HEK293 (cell line): Measurements from ENCODE around the gene OVOL1.

Experiments used
- KLF7 ChIP-seq: fragments of 450-650 bp; formaldehyde crosslinking; IDR thresholded peaks from 2 replicates; pipeline ENCODE4 v1.5.1; 2016; ENCODE audit warnings: missing biosample characterization, missing genetic modification characterization, borderline replicate concordance
- ZBTB21 ChIP-seq: fragments of 450-650 bp; formaldehyde crosslinking; IDR thresholded peaks from 2 replicates; pipeline ENCODE4 v1.5.1; 2017; ENCODE audit warnings: missing biosample characterization, missing genetic modification characterization
- ZNF214 ChIP-seq: fragments of 450-650 bp; formaldehyde crosslinking; IDR thresholded peaks from 2 replicates; pipeline ENCODE4 v1.5.1; 2017; ENCODE audit warnings: missing biosample characterization, mild to moderate bottlenecking, missing genetic modification characterization, borderline replicate concordance
- ZNF24 ChIP-seq: fragments of 450-650 bp; formaldehyde crosslinking; IDR thresholded peaks from 2 replicates; pipeline ENCODE4 v1.5.1; 2016; ENCODE audit warnings: missing biosample characterization, missing genetic modification characterization
- ZNF501 ChIP-seq: fragments of 450-650 bp; formaldehyde crosslinking; IDR thresholded peaks from 2 replicates; pipeline ENCODE4 v1.5.1; 2016; ENCODE audit warnings: missing biosample characterization, missing genetic modification characterization
- ZNF677 ChIP-seq: fragments of 450-650 bp; IDR thresholded peaks from 2 replicates; pipeline ENCODE4 v1.5.0; 2018; ENCODE audit warnings: missing biosample characterization, mild to moderate bottlenecking, missing genetic modification characterization, moderate library complexity
- TF ChIP-seq, protein P1 (sequence below): fragments of 450-650 bp; formaldehyde crosslinking; IDR thresholded peaks from 2 replicates; pipeline ENCODE4 v1.5.1; 2016; ENCODE audit warnings: missing biosample characterization, missing genetic modification characterization
- TF ChIP-seq, protein P2 (sequence below): fragments of 450-650 bp; formaldehyde crosslinking; conservative IDR thresholded peaks from 2 replicates; pipeline ENCODE4 v1.5.1; 2016; ENCODE audit warnings: low read depth, missing biosample characterization, missing genetic modification characterization

DNA sequence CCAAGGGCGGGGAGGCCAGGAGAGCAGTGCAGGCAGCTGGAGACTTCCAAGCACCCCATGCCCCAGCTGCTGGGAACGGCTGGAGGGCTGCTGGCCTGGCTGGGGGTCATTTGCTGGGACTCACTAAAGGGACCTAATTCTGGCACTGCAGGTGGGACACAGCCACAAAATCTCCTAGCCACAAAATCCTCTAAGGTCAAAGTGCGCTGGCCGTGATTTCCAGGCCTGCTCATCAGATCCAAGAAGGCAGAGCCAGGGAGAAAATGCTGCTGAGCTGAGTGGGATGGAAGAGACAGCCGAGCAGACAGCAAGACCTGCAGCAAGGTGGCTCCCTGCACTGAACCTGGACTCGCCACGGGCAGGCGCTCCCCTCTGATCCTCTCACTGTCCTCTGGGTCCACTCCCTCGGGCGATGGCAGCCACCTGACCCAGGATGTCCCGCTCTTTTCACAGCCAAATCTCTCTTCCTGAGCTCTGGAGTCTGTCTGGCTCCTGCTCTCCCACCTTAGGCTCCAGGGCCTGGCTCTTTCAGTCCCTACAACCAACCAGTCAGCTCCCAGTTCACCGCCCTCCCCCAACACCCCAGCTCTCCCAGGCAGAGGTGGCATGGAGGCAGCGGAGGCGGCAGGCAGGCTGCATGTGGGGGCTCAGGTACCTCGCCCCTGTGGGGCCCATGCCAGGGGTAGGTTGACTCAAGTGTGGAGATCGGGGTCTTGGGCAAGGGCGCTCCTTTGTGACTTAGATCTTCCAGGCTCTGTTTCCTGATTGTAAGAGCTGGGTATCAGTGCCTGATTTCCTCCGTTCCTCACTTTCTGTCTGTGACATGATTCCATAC is 14.5 kb downstream of the OVOL1 start:
- TF ChIP-seq, protein P1, sequence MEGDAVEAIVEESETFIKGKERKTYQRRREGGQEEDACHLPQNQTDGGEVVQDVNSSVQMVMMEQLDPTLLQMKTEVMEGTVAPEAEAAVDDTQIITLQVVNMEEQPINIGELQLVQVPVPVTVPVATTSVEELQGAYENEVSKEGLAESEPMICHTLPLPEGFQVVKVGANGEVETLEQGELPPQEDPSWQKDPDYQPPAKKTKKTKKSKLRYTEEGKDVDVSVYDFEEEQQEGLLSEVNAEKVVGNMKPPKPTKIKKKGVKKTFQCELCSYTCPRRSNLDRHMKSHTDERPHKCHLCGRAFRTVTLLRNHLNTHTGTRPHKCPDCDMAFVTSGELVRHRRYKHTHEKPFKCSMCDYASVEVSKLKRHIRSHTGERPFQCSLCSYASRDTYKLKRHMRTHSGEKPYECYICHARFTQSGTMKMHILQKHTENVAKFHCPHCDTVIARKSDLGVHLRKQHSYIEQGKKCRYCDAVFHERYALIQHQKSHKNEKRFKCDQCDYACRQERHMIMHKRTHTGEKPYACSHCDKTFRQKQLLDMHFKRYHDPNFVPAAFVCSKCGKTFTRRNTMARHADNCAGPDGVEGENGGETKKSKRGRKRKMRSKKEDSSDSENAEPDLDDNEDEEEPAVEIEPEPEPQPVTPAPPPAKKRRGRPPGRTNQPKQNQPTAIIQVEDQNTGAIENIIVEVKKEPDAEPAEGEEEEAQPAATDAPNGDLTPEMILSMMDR: no peak
- TF ChIP-seq ZNF214 (tag by site-specific recombination) (no peak), ZBTB21 (tag by site-specific recombination) (no peak), KLF7 (tag by site-specific recombination) (no peak), ZNF24 (tag by site-specific recombination) (no peak), ZNF501 (no peak), ZNF677 (tag by site-specific recombination) (no peak)
- TF ChIP-seq, protein P2, sequence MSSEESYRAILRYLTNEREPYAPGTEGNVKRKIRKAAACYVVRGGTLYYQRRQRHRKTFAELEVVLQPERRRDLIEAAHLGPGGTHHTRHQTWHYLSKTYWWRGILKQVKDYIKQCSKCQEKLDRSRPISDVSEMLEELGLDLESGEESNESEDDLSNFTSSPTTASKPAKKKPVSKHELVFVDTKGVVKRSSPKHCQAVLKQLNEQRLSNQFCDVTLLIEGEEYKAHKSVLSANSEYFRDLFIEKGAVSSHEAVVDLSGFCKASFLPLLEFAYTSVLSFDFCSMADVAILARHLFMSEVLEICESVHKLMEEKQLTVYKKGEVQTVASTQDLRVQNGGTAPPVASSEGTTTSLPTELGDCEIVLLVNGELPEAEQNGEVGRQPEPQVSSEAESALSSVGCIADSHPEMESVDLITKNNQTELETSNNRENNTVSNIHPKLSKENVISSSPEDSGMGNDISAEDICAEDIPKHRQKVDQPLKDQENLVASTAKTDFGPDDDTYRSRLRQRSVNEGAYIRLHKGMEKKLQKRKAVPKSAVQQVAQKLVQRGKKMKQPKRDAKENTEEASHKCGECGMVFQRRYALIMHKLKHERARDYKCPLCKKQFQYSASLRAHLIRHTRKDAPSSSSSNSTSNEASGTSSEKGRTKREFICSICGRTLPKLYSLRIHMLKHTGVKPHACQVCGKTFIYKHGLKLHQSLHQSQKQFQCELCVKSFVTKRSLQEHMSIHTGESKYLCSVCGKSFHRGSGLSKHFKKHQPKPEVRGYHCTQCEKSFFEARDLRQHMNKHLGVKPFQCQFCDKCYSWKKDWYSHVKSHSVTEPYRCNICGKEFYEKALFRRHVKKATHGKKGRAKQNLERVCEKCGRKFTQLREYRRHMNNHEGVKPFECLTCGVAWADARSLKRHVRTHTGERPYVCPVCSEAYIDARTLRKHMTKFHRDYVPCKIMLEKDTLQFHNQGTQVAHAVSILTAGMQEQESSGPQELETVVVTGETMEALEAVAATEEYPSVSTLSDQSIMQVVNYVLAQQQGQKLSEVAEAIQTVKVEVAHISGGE: no peak
